GM12875 (cell line): ENCODE measurements around the gene RAB29.

Source experiments
- H3K4me3 ChIP-seq: one replicate; pipeline ENCODE4 v1.5.1; 2011; ENCODE audit warnings: low read depth, low read length, control low read depth
- CTCF ChIP-seq: IDR thresholded peaks from 2 replicates; pipeline ENCODE4 v1.5.1; 2011; ENCODE audit warnings: low read depth, mild to moderate bottlenecking, control low read depth, inconsistent platforms, low read length, moderate library complexity, borderline replicate concordance; ENCODE audit not compliant: insufficient read depth

Gene RAB29

GRCh38 chr1:205741681-205742080 lies 33.6 kb downstream of the RAB29 start:
- no peak overlapping the region for H3K4me3 ChIP-seq
- TF ChIP-seq CTCF = no peak

- no peak overlapping the region for H3K4me3 ChIP-seq
- no peak for TF ChIP-seq CTCF
These were observed 35.7 kb downstream of the RAB29 start for GRCh38 chr1:205739348-205740160.

GRCh38 chr1:205735218-205735617 lies 40.1 kb downstream of the RAB29 start:
- no peak for TF ChIP-seq CTCF
- no peak overlapping the region for H3K4me3 ChIP-seq

GRCh38 chr1:205733438-205734175 lies 41.7 kb downstream of the RAB29 start:
- TF ChIP-seq CTCF = no peak
- no peak overlapping the region for H3K4me3 ChIP-seq

GRCh38 chr1:205729945-205730610 lies 45.2 kb downstream of the RAB29 start:
- no peak for TF ChIP-seq CTCF
- H3K4me3 ChIP-seq = no peak overlapping the region

GRCh38 chr1:205726619-205727125 lies 48.6 kb downstream of the RAB29 start:
- TF ChIP-seq CTCF = no peak
- H3K4me3 ChIP-seq = no peak overlapping the region
